HCT116 (cell line): ENCODE data around the gene CLEC18A. TPM values are rescaled to one million over a fixed set of nuclear protein-coding genes. Genes with fewer than 3 reads are reported as not detected.

Experiments used
- ATAC-seq: fragments of 200-7000 bp; cut with Tn5 transposase; 2 replicates; pipeline ENCODE4 v1.9.1; 2020; ENCODE audit warnings: mild to moderate bottlenecking, moderate library complexity
- BruUV-seq: library from RNA; stranded (reverse); fragments of 400-500 nt; replicated peaks from 2 replicates; lab custom pipeline; 2021; lab: Mats Ljungman, UMichigan
- CTCF ChIA-PET: fragments of 300-600 bp; sonication (Branson Sonifier 250); formaldehyde crosslinking; loops from one replicate; lab custom pipeline; 2021; ENCODE audit warnings: antibody characterized with exemption; lab: Charles Lee
- POLR2A ChIA-PET: fragments of 300-600, 350-600 bp; sonication (Branson Sonifier 250); formaldehyde crosslinking; loops from one replicate; lab custom pipeline; 2021; ENCODE audit warnings: antibody characterized with exemption; lab: Charles Lee
- RAD21 ChIA-PET, 2 experiments: fragments of 300-600 bp; sonication (Branson Sonifier 250); formaldehyde crosslinking; loops; one replicate each; lab custom pipeline; 2023; ENCODE audit warnings: low total read pairs in 2 of 2; ENCODE audit not compliant: uncharacterized antibody in 2 of 2, unreplicated experiment in 2 of 2, low non-redundant PET in 1 of 2; lab: Charles Lee
- DNase-seq: peaks from one replicate; pipeline ENCODE4 v3.0.0-alpha.2; 2010; ENCODE audit warnings: low read depth, low spot score
- H2AFZ ChIP-seq: fragments of 200-600 bp; shearing (Covaris generic), sonication (generic); 2 replicates; pipeline ENCODE4 v1.6.1; 2017; ENCODE audit warnings: low read depth, mixed run types, mixed read lengths, antibody characterized with exemption, low read length; ENCODE audit not compliant: poor library complexity, severe bottlenecking
- H3K27ac ChIP-seq: 2 replicates; pipeline ENCODE4 v1.5.1; 2012; ENCODE audit warnings: low read depth, low read length
- H3K27me3 ChIP-seq: fragments of 200-600 bp; sonication (generic); 2 replicates; pipeline ENCODE4 v1.6.1; 2016; ENCODE audit warnings: mixed run types, low read length, mixed read lengths; ENCODE audit not compliant: insufficient read depth
- H3K36me3 ChIP-seq, 2 experiments: fragments of 200-500 bp in 1 of 2; fragments of 200-600 bp in 1 of 2; sonication (Bioruptor generic) in 1 of 2; sonication (generic) in 1 of 2; 2 replicates each; pipeline versions ENCODE4 v1.5.1 to v1.6.1; 2014 to 2016; ENCODE audit warnings: low read length in 2 of 2, inconsistent platforms in 1 of 2, mixed read lengths in 1 of 2, mixed run types in 1 of 2; ENCODE audit not compliant: insufficient read depth in 2 of 2, control insufficient read depth in 1 of 2
- H3K4me1 ChIP-seq, 2 experiments: fragments of 200-600 bp in 1 of 2; sonication (generic) in 1 of 2; 2 replicates each; pipeline versions ENCODE4 v1.5.1 to v1.6.1; 2012 to 2017; ENCODE audit warnings: low read length in 2 of 2, inconsistent platforms in 1 of 2, mild to moderate bottlenecking in 1 of 2, mixed read lengths in 1 of 2, mixed run types in 1 of 2, moderate library complexity in 1 of 2; ENCODE audit not compliant: insufficient read depth in 2 of 2, control insufficient read depth in 1 of 2
- H3K4me2 ChIP-seq: fragments of 200-600 bp; sonication (generic); 2 replicates; pipeline ENCODE4 v1.6.1; 2017; ENCODE audit warnings: mixed run types, low read length, mixed read lengths
- H3K4me3 ChIP-seq, 2 experiments: fragments of 200-600 bp in 1 of 2; sonication (generic) in 1 of 2; replicated peaks in 1 of 2; 2 replicates each; pipeline ENCODE4 v1.5.1; 2011 to 2016; ENCODE audit warnings: low read length in 2 of 2, control low read depth in 1 of 2, low read depth in 1 of 2, mild to moderate bottlenecking in 1 of 2, mixed read lengths in 1 of 2, mixed run types in 1 of 2
- H3K79me2 ChIP-seq: fragments of 200-600 bp; sonication (generic); 2 replicates; pipeline ENCODE4 v1.6.1; 2017; ENCODE audit warnings: mild to moderate bottlenecking, mixed run types, low read length, moderate library complexity, mixed read lengths; ENCODE audit not compliant: insufficient read depth
- H3K9ac ChIP-seq: fragments of 200-600 bp; sonication (generic); 2 replicates; pipeline ENCODE4 v1.6.1; 2016; ENCODE audit warnings: low read length, mixed read lengths
- H3K9me2 ChIP-seq: fragments of 200-600 bp; sonication (generic), shearing (Covaris generic); 2 replicates; pipeline ENCODE4 v1.6.1; 2017; ENCODE audit warnings: mixed run types, mild to moderate bottlenecking, moderate library complexity; ENCODE audit not compliant: insufficient read depth
- H3K9me3 ChIP-seq, 2 experiments: fragments of 200-500 bp in 1 of 2; fragments of 200-600 bp in 1 of 2; sonication (Bioruptor generic) in 1 of 2; sonication (generic) in 1 of 2; 2 replicates each; pipeline ENCODE4 v1.6.1; 2014 to 2017; ENCODE audit warnings: low read length in 2 of 2, mixed read lengths in 2 of 2, inconsistent platforms in 1 of 2, low read depth in 1 of 2, mild to moderate bottlenecking in 1 of 2, mixed run types in 1 of 2, moderate library complexity in 1 of 2; ENCODE audit not compliant: control insufficient read depth in 1 of 2, insufficient read depth in 1 of 2
- H4K20me1 ChIP-seq: fragments of 200-600 bp; sonication (generic), shearing (Covaris generic); 2 replicates; pipeline ENCODE4 v1.6.1; 2017; ENCODE audit warnings: mixed run types, mild to moderate bottlenecking, moderate library complexity; ENCODE audit not compliant: insufficient read depth
- ATF3 ChIP-seq: IDR thresholded peaks from 2 replicates; pipeline ENCODE4 v1.6.1; 2012
- CBX3 ChIP-seq: IDR thresholded peaks from 2 replicates; pipeline ENCODE4 v1.6.1; 2012; ENCODE audit warnings: low read depth
- CEBPB ChIP-seq: IDR thresholded peaks from 2 replicates; pipeline ENCODE4 v1.6.1; 2012; ENCODE audit warnings: low read depth
- EZH2 ChIP-seq: fragments of 200-600 bp; sonication (generic); IDR thresholded peaks from 2 replicates; pipeline ENCODE4 v1.6.1; 2017; ENCODE audit warnings: antibody characterized with exemption, mixed run types
- EZH2phosphoT487 ChIP-seq: fragments of 200-600 bp; IDR thresholded peaks from 2 replicates; pipeline ENCODE4 v1.6.1; 2018; ENCODE audit warnings: antibody characterized with exemption, borderline replicate concordance
- JUND ChIP-seq: IDR thresholded peaks from 2 replicates; pipeline ENCODE4 v1.6.1; 2012
- MAX ChIP-seq: IDR thresholded peaks from 2 replicates; pipeline ENCODE4 v1.6.1; 2012
- POLR2A ChIP-seq: IDR thresholded peaks from 2 replicates; pipeline ENCODE4 v1.7.0; 2011; ENCODE audit warnings: borderline replicate concordance; ENCODE audit not compliant: insufficient read depth, insufficient read length; ENCODE audit errors: extremely low read depth
- POLR2AphosphoS5 ChIP-seq: IDR thresholded peaks from 2 replicates; pipeline ENCODE4 v1.6.1; 2011; ENCODE audit warnings: mild to moderate bottlenecking, low read depth, low read length, moderate library complexity
- REST ChIP-seq: IDR thresholded peaks from 2 replicates; pipeline ENCODE4 v1.6.1; 2012; ENCODE audit warnings: low read depth
- YY1 ChIP-seq: IDR thresholded peaks from 2 replicates; pipeline ENCODE4 v1.6.1; 2011; ENCODE audit warnings: low read length, low read depth, moderate library complexity, mild to moderate bottlenecking; ENCODE audit not compliant: insufficient replicate concordance; ENCODE audit errors: extremely low read depth
- ZFX ChIP-seq: fragments of 450-650 bp; IDR thresholded peaks from 2 replicates; pipeline ENCODE4 v1.6.1; 2017
- ZNF274 ChIP-seq: fragments of 200-500 bp; sonication (Bioruptor generic); IDR thresholded peaks from 2 replicates; pipeline ENCODE4 v1.6.1; 2014; ENCODE audit warnings: mild to moderate bottlenecking, low read depth, low read length, inconsistent platforms
- intact Hi-C: fragments of 100-400 bp; cut with micrococcal nuclease; formaldehyde crosslinking; loops from 2 replicates; pipeline ENCODE4 v1.10.0; 2022
- total RNA-seq: library from RNA; stranded (reverse); gene quantifications from one replicate; pipeline ENCODE4 v1.2.1, GENCODE V29; 2021; ENCODE audit not compliant: unreplicated experiment

The CLEC18A gene
- total RNA-seq, 1 experiment from 2014 or later, result 1.0 TPM

GRCh38 chr16:69934751-69935150 lies 16.4 kb upstream of the CLEC18A start (continued):
- no peak for TF ChIP-seq MAX
- TF ChIP-seq POLR2AphosphoS5, result no peak
- TF ChIP-seq REST, result no peak
- no peak for TF ChIP-seq ATF3
- TF ChIP-seq EZH2phosphoT487, result no peak
- no peak for TF ChIP-seq JUND
- no peak for TF ChIP-seq EZH2
- TF ChIP-seq CBX3, result no peak
- TF ChIP-seq CEBPB, result no peak
- TF ChIP-seq POLR2A, result no peak
- TF ChIP-seq YY1, result no peak

- H3K9me3 ChIP-seq, result no peaks in the 10 kb centered on the region
- no peak overlapping the region for H3K4me3 ChIP-seq
- H3K4me1 ChIP-seq, result no peaks in the 10 kb centered on the region
- no peaks in the 10 kb centered on the region for H3K79me2 ChIP-seq
- CTCF ChIA-PET, result no interaction called here
- H3K4me2 ChIP-seq, result no peak overlapping the region
- H3K27me3 ChIP-seq, result no peaks in the 10 kb centered on the region
- no peaks in the 10 kb centered on the region for H3K9me2 ChIP-seq
- no peak overlapping the region for H3K27ac ChIP-seq
- H2AFZ ChIP-seq, result no peak overlapping the region
- ATAC-seq, result no peak
- no peak overlapping the region for H3K9ac ChIP-seq
- intact Hi-C loops, result no loop called here
- no peak for DNase-seq
- POLR2A ChIA-PET, result no interaction called here
- no peak for TF ChIP-seq ZNF274
- TF ChIP-seq ZFX, result no peak
- no peak for TF ChIP-seq POLR2A
- TF ChIP-seq, all 23 proteins: peak for 0
- BruUV-seq, result no TSS peak
- H3K36me3 ChIP-seq, result peaks cover 4 to 6% of the 10 kb centered on the region in 2 experiments; a peak in 3 of 4 replicates
- no peaks in the 10 kb centered on the region for H4K20me1 ChIP-seq
- RAD21 ChIA-PET, result no interaction called here
Measured at GRCh38 chr16:69935278-69935711, 15.8 kb upstream of the CLEC18A start.
